Lung (tissue), 12 donors: ENCODE data around the gene FOXD1. TPM values are rescaled to one million over a fixed set of nuclear protein-coding genes. Genes with fewer than 3 reads are reported as not detected.
"Not testable (repeated sequence)": the region's sequence is repeated elsewhere in the genome, so short reads cannot be mapped to it uniquely, and the experiment has no call there.

Source experiments
- ATAC-seq: fragments of 200-7000 bp; cut with Tn5 transposase; one replicate; pipeline ENCODE4 v1.9.1; 2020; ENCODE audit warnings: moderate number of reproducible peaks; ENCODE audit not compliant: insufficient read depth, low FRiP score
- DNase-seq, 3 donors: peaks; one replicate each; pipeline ENCODE4 v3.0.0-alpha.2; 2013 to 2017
- H3K27ac ChIP-seq, 2 donors: one replicate each; pipeline ENCODE4 v1.5.1; 2013; ENCODE audit warnings: mild to moderate bottlenecking in 2 of 2, moderate library complexity in 2 of 2, control low read depth in 1 of 2, inconsistent platforms in 1 of 2, low read depth in 1 of 2, low read length in 1 of 2
- H3K27me3 ChIP-seq, 3 donors: one replicate each; pipeline ENCODE4 v1.5.1; 2013; ENCODE audit warnings: low read length in 2 of 3; ENCODE audit not compliant: control insufficient read depth in 3 of 3, insufficient read depth in 3 of 3
- H3K36me3 ChIP-seq, 4 donors: one replicate each; pipeline ENCODE4 v1.5.1; 2013; ENCODE audit warnings: low read length in 4 of 4, mild to moderate bottlenecking in 1 of 4, moderate library complexity in 1 of 4; ENCODE audit not compliant: control insufficient read depth in 4 of 4, insufficient read depth in 4 of 4
- H3K4me1 ChIP-seq, 5 donors: one replicate each; pipeline ENCODE4 v1.5.1; 2013; ENCODE audit warnings: low read length in 5 of 5, mild to moderate bottlenecking in 2 of 5, moderate library complexity in 1 of 5; ENCODE audit not compliant: control insufficient read depth in 5 of 5, insufficient read depth in 5 of 5
- H3K4me3 ChIP-seq: one replicate; pipeline ENCODE4 v1.5.1; 2013; ENCODE audit warnings: mild to moderate bottlenecking, control low read depth, moderate library complexity
- H3K9ac ChIP-seq, 2 donors: one replicate each; pipeline ENCODE4 v1.5.1; 2013; ENCODE audit warnings: low read length in 2 of 2, control low read depth in 1 of 2; ENCODE audit not compliant: insufficient read depth in 1 of 2
- H3K9me3 ChIP-seq, 4 donors: one replicate each; pipeline ENCODE4 v1.5.1; 2013; ENCODE audit warnings: low read length in 3 of 4, mild to moderate bottlenecking in 1 of 4, moderate library complexity in 1 of 4; ENCODE audit not compliant: control insufficient read depth in 4 of 4, insufficient read depth in 3 of 4
- WGBS, 2 donors: extraction: QIAGEN DNeasy Blood & Tissue Kit; methylation state at CpG; one replicate each; pipeline ENCODE4 v1.1.7; 2013; 5-methylcytosine and 5-hydroxymethylcytosine counted together
- polyA plus RNA-seq, 2 donors: library from polyadenylated mRNA; stranded (reverse); fragments of 200-250 nt; gene quantifications; one replicate each; pipeline ENCODE4 v1.2.1, GENCODE V29; 2013
- total RNA-seq, 2 donors: library from RNA; depleted of rRNA in 1 of 2; stranded (reverse); fragments of >200 nt in 1 of 2; gene quantifications; one replicate each; pipeline ENCODE4 v1.2.1, GENCODE V29; 2014 to 2021
- TF ChIP-seq, protein P1 (sequence below): IDR thresholded peaks from 2 replicates; pipeline ENCODE4 v1.5.1; 2012; ENCODE audit warnings: mild to moderate bottlenecking; ENCODE audit errors: control extremely low read depth, extremely low read depth
- donor health status: control.
- donor health status: control.
- donor health status: Bipolar disorder and iron deficiency.
- donor health status: healthy.
- donor health status: DM: yes; HTN: yes; CAD: no.

Gene FOXD1
- total and polyA plus RNA-seq, 4 donors, result 0.20 to 0.46 (median 0.29) TPM

DNA sequence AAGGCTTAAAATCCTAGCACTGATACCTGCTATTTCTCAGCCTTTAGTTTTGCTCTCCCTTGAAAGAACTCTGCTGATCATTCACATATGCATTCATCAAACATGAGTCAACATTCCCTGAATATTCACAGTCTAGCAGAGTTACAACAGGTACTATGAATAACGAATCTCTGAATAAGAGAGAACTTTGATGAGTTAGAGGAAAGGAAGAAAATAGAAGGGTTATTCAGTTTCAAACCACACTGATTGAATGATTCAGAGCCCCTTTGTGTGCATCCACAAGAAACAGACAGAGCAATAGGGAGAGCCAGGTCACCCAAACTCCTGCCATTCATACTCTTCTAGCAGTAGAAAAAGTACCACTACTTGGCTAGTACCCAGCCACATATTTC, 36.0 kb downstream of the FOXD1 start:
- no peak for ATAC-seq
- Histone ChIP-seq H3K27ac (no peak overlapping the region), H3K36me3 (no peaks in the 10 kb centered on the region), H3K4me1 (peaks cover 0 to 8% (median 0%) of the 10 kb centered on the region in 5 donors), H3K9me3 (peaks cover 0 to 6% (median 0%) of the 10 kb centered on the region in 4 donors), H3K27me3 (peaks cover under 1 to 61% (median 8%) of the 10 kb centered on the region in 3 donors), H3K9ac (no peak overlapping the region), H3K4me3 (no peak overlapping the region)
- no peak for DNase-seq
- TF ChIP-seq, protein P1, sequence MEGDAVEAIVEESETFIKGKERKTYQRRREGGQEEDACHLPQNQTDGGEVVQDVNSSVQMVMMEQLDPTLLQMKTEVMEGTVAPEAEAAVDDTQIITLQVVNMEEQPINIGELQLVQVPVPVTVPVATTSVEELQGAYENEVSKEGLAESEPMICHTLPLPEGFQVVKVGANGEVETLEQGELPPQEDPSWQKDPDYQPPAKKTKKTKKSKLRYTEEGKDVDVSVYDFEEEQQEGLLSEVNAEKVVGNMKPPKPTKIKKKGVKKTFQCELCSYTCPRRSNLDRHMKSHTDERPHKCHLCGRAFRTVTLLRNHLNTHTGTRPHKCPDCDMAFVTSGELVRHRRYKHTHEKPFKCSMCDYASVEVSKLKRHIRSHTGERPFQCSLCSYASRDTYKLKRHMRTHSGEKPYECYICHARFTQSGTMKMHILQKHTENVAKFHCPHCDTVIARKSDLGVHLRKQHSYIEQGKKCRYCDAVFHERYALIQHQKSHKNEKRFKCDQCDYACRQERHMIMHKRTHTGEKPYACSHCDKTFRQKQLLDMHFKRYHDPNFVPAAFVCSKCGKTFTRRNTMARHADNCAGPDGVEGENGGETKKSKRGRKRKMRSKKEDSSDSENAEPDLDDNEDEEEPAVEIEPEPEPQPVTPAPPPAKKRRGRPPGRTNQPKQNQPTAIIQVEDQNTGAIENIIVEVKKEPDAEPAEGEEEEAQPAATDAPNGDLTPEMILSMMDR, result no peak
- 76 to 80% methylated on average over 1 of the region's 1 CpG for WGBS, 2 donors

DNA sequence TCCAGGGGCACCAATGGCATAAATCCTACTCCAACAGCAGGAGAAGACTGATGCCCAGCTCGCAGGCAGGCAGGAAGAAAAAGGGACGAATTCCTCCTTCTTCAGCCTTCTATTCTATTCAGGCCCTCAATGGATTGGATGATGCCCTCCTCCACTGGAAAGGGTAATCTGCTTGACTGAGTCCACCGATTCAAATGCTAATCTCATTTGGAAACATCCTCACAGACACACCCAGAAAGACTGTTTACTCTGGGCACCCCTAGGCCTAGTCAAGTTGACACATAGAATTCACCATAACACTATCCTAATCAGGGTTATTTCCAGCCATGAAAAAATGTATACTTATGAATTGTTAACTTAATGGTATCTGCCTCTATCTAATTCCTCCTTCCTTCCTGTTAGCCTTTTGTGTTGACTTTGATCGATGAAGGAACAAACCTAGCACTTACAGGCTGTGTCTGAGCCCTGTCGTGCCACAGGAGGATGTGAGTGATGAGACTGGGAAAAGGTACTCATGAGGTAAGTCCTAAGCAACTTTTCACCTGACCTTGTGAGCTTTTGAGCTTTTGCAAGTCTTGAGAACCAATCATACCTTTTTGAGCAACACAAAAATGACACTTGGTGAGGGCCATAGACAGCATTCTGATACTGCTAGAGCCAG, 36.5 kb downstream of the FOXD1 start:
- Histone ChIP-seq H3K9me3 (peaks cover 0 to 6% (median 0%) of the 10 kb centered on the region in 4 donors), H3K36me3 (no peaks in the 10 kb centered on the region), H3K4me1 (peaks cover 0 to 3% (median 0%) of the 10 kb centered on the region in 5 donors), H3K4me3 (no peak overlapping the region), H3K9ac (no peak overlapping the region), H3K27ac (no peak overlapping the region), H3K27me3 (peaks cover 0 to 56% (median 3%) of the 10 kb centered on the region in 3 donors)
- DNase-seq, result no peak
- TF ChIP-seq, protein P1, result no peak
- 36 to 44% methylated on average over 5 of the region's 5 CpGs for WGBS, 2 donors
- no peak for ATAC-seq

DNA sequence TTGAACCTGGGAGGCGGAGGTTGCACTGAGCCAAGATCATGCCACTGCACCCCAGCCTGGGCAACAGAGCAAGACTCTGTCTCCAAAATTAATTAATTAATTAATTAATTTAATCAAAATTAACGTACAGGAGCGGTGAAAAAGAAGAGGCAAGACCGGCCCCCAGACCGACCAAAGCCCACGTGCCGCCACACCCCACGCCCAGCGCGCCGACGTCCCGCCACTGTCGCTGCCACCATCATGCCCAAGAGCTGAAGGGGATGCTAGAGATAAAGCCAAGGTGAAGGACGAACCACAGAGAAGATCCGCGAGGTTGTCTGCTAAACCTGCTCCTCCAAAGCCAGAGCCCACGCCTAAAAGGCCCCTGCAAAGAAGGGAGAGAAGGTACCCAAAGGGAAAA, 38.6 kb downstream of the FOXD1 start:
- not testable (repeated sequence) for ATAC-seq, DNase-seq
- 87 to 89% methylated on average over 17 to 18 of the region's 18 CpGs for WGBS, 2 donors

DNA sequence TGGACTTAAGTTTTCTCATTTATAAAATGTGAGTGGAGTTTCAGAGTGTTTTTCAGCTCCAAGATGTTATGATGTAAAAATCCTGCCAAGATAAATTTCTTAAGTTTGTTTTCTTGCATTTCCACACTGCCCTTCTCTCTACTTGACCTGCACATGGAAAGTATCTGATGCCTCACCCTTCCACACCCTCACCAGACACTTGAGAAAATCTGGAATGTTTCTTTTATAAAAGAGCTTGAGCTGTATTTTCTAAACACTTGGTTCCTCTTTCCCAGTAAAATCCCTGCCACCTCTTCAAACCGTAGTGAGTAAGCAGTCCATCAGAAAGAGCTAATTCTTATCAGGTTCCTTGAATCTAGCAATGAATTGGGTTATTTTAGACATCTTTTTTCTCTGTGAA, 42.9 kb downstream of the FOXD1 start:
- 7 to 10% methylated on average over 1 of the region's 1 CpG for whole genome bisulfite sequencing, 2 donors
- no peaks in the 10 kb centered on the region for H3K9me3 ChIP-seq
- H3K27ac ChIP-seq, result no peak overlapping the region
- DNase-seq (no peak), ATAC-seq (no peak)
- no peaks in the 10 kb centered on the region for H3K4me1 ChIP-seq
- TF ChIP-seq, protein P1, result no peak
- H3K4me3 ChIP-seq, result no peak overlapping the region
- no peak overlapping the region for H3K9ac ChIP-seq
- H3K27me3 ChIP-seq, result peaks cover 0 to 22% (median 0%) of the 10 kb centered on the region in 3 donors
- H3K36me3 ChIP-seq, result no peaks in the 10 kb centered on the region

More for the DNA sequence above, 38.6 kb downstream of the FOXD1 start:
- not testable (repeated sequence) for H3K9me3 ChIP-seq, H3K9ac ChIP-seq, H3K4me3 ChIP-seq, H3K4me1 ChIP-seq, H3K36me3 ChIP-seq, H3K27ac ChIP-seq
- H3K27me3 ChIP-seq, result peaks cover 0 to 48% (median 2%) of the 10 kb centered on the region in 3 donors
